GM12872 (cell line): ENCODE results near the gene SLC7A1.

ENCODE experiments used
- CTCF ChIP-seq: IDR thresholded peaks from 3 replicates; pipeline ENCODE4 v1.5.1; 2011; ENCODE audit warnings: low read depth, mild to moderate bottlenecking, low read length, moderate library complexity; ENCODE audit not compliant: insufficient read depth

SLC7A1 gene

GRCh38 chr13:29527916-29528315 lies 67.6 kb downstream of the SLC7A1 start:
- no peak for TF ChIP-seq CTCF

- TF ChIP-seq CTCF: no peak
These were observed 68.0 kb downstream of the SLC7A1 start for GRCh38 chr13:29527511-29527910.

- TF ChIP-seq CTCF: no peak
These were observed 68.7 kb downstream of the SLC7A1 start for GRCh38 chr13:29526741-29527140.

GRCh38 chr13:29525757-29526156 lies 69.7 kb downstream of the SLC7A1 start:
- no peak for TF ChIP-seq CTCF

GRCh38 chr13:29524641-29525040 lies 70.8 kb downstream of the SLC7A1 start:
- TF ChIP-seq CTCF: no peak

GRCh38 chr13:29524176-29524575 lies 71.3 kb downstream of the SLC7A1 start:
- TF ChIP-seq CTCF: no peak

- TF ChIP-seq CTCF: no peak
These were observed 72.1 kb downstream of the SLC7A1 start for GRCh38 chr13:29523199-29523961.
